WI38 (cell line): Measurements from ENCODE around the gene PDK4.
"Not testable (repeated sequence)": the region's sequence is repeated elsewhere in the genome, so short reads cannot be mapped to it uniquely, and the experiment has no call there.

ENCODE experiments used
- H3K4me3 ChIP-seq: 2 replicates; pipeline ENCODE4 v1.5.1; 2011; ENCODE audit warnings: low read depth, mild to moderate bottlenecking, control low read depth, low read length
- TF ChIP-seq, protein P1 (sequence below): IDR thresholded peaks from 2 replicates; pipeline ENCODE4 v1.5.1; 2012; ENCODE audit warnings: low read depth, mild to moderate bottlenecking, control low read depth, low read length

PDK4 gene

DNA sequence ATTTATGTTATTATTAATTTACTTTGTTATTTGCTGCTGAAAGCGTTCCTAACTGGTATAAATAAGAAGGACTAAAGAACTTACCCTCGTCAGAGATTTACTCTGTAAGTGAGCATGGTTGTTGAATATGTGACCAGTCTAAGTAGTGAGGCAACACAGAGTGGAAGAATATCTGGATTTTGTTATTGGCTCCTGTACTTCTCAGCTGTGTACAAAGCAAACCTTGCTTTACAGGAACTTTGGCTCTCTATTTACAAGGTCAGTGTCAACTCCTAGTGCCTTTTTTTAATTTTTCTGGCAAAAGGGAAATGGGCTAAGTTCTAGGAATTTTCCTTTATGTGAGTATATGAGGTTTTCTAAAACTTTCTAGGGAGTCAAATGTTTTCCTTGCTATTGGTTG, 35.6 kb downstream of the PDK4 start:
- TF ChIP-seq, protein P1, sequence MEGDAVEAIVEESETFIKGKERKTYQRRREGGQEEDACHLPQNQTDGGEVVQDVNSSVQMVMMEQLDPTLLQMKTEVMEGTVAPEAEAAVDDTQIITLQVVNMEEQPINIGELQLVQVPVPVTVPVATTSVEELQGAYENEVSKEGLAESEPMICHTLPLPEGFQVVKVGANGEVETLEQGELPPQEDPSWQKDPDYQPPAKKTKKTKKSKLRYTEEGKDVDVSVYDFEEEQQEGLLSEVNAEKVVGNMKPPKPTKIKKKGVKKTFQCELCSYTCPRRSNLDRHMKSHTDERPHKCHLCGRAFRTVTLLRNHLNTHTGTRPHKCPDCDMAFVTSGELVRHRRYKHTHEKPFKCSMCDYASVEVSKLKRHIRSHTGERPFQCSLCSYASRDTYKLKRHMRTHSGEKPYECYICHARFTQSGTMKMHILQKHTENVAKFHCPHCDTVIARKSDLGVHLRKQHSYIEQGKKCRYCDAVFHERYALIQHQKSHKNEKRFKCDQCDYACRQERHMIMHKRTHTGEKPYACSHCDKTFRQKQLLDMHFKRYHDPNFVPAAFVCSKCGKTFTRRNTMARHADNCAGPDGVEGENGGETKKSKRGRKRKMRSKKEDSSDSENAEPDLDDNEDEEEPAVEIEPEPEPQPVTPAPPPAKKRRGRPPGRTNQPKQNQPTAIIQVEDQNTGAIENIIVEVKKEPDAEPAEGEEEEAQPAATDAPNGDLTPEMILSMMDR: no peak
- H3K4me3 ChIP-seq: no peak overlapping the region

DNA sequence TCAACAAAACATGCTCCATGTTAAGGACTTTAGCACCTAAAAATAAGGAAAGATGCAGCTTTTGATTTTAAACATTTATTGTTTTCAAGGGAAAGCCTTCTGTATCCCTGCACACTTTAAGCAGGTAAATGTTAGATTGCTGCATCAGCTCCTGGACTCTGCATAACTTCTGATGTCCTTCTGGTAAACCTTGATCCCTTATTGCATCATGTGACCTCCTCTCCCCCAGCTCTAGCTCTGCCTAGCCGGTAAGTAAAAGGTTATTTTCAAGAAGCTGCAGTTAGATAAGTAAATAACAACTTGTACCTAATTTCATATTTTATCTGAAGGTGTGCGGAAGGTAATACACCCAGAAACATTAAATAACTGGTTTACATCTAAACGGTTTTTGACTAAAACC, 37.5 kb downstream of the PDK4 start:
- TF ChIP-seq, protein P1: no peak
- no peak overlapping the region for H3K4me3 ChIP-seq

DNA sequence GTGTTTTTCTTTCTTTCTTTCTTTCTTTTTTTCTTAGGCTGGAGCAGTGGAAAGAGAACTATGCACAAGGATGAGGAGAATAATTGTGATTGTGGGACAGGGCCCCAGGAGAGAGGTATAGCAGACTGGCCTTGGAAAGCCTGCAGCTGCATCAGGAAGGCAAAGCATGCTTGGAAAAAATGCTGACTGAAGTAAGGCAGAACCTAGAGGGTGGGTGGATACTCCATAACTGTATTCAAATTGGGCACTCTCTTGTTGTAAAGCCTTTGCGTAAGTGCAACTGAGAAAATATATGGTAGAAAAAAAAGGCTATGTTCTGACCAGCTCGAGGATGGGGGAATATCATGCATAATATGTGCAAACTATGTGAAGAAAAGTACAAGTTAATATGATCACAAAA, 39.5 kb downstream of the PDK4 start:
- TF ChIP-seq, protein P1: no peak
- H3K4me3 ChIP-seq: no peak overlapping the region

DNA sequence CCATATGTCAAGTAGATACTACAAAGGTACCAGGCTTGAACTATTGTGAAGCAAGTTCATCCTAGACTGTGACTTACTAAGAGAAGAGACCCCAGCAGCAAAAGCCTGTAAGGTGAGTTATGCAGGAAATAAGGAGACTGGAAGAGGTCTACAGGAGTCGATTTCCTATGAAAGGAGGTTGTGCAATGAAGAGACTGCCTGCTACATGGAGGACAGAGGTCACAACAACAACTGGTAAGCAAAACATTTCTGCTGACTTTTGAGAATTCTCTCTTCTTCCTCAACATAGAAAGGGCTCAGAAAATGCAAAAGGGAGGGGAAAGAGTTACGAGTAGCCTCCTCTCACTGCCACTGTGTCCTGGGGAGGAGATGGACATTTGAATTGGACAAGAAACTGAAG, 42.4 kb downstream of the PDK4 start:
- TF ChIP-seq, protein P1: no peak
- no peak overlapping the region for H3K4me3 ChIP-seq

DNA sequence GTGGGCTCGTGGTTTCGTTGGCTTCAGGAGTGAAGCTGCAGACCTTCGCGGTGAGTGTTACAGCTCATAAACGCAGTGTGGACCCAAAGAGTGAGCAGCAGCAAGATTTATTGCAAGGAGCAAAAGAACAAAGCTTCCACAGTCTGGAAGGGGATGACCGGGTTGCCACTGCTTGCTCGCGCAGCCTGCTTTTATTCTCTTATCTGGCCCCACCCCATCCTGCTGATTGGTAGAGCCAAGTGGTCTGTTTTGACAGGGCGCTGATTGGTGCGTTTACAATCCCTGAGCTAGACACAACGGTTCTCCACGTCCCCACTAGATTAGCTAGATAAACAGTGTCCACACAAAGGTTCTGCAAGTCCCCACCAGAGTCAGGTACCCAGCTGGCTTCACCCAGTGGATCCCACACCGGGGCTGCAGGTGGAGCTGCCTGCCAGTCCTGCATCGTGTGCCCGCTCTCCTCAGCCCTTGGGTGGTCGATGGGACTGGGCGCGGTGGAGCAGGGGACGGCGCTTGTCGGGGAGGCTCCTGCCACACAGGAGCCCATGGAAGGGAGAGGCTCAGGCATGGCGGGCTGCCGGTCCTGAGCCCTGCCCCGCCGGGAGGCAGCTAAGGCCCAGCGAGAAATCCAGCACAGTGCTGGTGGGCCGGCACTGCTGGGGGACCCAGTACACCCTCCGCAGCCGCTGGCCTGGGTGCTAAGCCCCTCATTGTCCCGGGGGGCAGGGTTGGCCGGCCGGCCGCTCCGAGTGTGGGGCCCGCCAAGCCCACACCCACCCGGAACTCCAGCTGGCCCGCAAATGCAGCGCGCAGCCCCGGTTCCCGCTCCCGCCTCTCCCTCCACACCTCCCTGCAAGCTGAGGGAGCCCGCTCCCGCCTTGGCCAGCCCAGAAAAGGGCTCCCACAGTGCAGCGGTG, 44.0 kb downstream of the PDK4 start:
- not testable (repeated sequence) for H3K4me3 ChIP-seq

DNA sequence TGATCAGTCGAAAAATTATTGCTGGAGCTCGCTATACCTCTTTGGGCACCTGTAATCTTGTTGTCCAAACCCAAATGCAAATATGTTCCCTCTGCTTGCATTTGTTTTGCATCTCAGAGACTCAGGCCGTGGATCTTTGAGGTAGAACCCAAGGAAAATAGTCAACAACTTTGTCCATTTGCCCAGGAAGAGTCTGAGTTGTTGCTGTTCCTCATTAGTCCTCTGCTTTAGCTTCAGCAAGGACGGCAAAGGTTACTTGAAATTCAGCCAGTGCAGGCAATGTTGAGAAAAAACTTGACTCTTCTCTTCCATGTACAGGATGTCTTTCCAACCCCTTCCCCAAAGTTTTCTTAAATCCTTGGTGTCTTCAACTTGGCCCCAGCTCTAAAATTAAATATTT, 45.8 kb downstream of the PDK4 start:
- H3K4me3 ChIP-seq: no peak overlapping the region
- TF ChIP-seq, protein P1: no peak

DNA sequence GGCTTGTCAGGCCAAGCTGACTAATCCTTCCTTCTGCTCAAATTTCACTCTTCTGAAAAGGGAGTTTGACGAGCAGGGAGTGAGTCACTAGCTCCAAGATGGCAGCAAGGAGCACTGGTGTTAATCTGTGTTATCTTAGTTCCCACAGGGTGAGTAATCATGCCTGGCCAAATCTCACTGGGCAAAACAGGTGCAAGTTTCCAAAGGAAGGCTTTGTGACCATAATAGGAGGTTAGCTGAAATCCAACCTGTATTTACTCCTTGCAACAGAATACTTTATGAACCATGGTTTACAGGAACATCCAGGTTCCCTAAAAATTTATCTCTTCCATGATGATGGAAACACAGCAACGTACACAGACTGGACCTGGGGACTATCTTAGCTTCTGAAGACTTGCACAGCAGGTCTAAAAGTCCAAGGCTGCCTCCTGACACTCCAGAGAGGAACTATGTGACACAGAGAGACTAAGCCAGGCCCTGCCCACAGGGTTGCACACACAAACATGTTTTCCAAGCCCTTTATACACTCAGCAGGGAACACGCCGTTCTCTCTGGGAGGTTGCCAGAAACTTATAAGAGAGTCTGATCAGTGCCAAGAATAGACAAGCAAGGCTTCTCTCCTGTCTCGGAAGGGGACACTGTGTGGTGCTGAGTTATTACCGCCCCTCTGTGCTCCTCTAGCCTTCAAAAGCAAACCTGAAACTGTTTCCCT, 46.3 kb downstream of the PDK4 start:
- H3K4me3 ChIP-seq: no peak overlapping the region
- TF ChIP-seq, protein P1: no peak
